NCI-H345 treated with DMSO at 0.1 percent for 48 hours (cell line): ENCODE results near the gene CYP4F2.
"Not testable (repeated sequence)": the region's sequence is repeated elsewhere in the genome, so short reads cannot be mapped to it uniquely, and the experiment has no call there.

Experiments used
- DNase-seq: peaks from one replicate; lab custom pipeline; 2025; ENCODE audit not compliant: unreplicated experiment; lab: John Stamatoyannopoulos, UW

The CYP4F2 gene

GRCh38 chr19:15900032-15900431 lies 2.2 kb upstream of the CYP4F2 start:
- DNase-seq, result not testable (repeated sequence)

- DNase-seq, result not testable (repeated sequence)
Measured at GRCh38 chr19:15899561-15899960, 1.7 kb upstream of the CYP4F2 start.

GRCh38 chr19:15897026-15897737 lies 692 bp downstream of the CYP4F2 start:
- DNase-seq, result no peak

GRCh38 chr19:15895876-15896430 lies 1.9 kb downstream of the CYP4F2 start:
- DNase-seq, result no peak

GRCh38 chr19:15894359-15894758 lies 3.5 kb downstream of the CYP4F2 start:
- DNase-seq, result no peak

- no peak for DNase-seq
Measured at GRCh38 chr19:15893477-15893876, 4.4 kb downstream of the CYP4F2 start.

- no peak for DNase-seq
Measured at GRCh38 chr19:15892012-15892411, 5.9 kb downstream of the CYP4F2 start.

- no peak for DNase-seq
Measured at GRCh38 chr19:15891434-15891833, 6.4 kb downstream of the CYP4F2 start.

- not testable (repeated sequence) for DNase-seq
Measured at GRCh38 chr19:15889339-15889738, 8.5 kb downstream of the CYP4F2 start.

- DNase-seq, result no peak
Measured at GRCh38 chr19:15885919-15886318, 12.0 kb downstream of the CYP4F2 start.

GRCh38 chr19:15885167-15885566 lies 12.7 kb downstream of the CYP4F2 start:
- DNase-seq, result no peak

GRCh38 chr19:15883329-15883728 lies 14.5 kb downstream of the CYP4F2 start:
- not testable (repeated sequence) for DNase-seq

- DNase-seq, result no peak
Measured at GRCh38 chr19:15874821-15875474, 22.9 kb downstream of the CYP4F2 start.

GRCh38 chr19:15873771-15874170 lies 24.1 kb downstream of the CYP4F2 start:
- not testable (repeated sequence) for DNase-seq

- DNase-seq, result no peak
Measured at GRCh38 chr19:15871570-15871969, 26.3 kb downstream of the CYP4F2 start.

GRCh38 chr19:15869873-15870272 lies 28.0 kb downstream of the CYP4F2 start:
- no peak for DNase-seq

- no peak for DNase-seq
Measured at GRCh38 chr19:15869109-15869555, 28.7 kb downstream of the CYP4F2 start.

- no peak for DNase-seq
Measured at GRCh38 chr19:15866636-15867035, 31.2 kb downstream of the CYP4F2 start.

- DNase-seq, result no peak
Measured at GRCh38 chr19:15864824-15865223, 33.0 kb downstream of the CYP4F2 start.

- DNase-seq, result no peak
Measured at GRCh38 chr19:15863272-15863671, 34.6 kb downstream of the CYP4F2 start.

GRCh38 chr19:15862444-15862843 lies 35.4 kb downstream of the CYP4F2 start:
- DNase-seq, result no peak

GRCh38 chr19:15860522-15860921 lies 37.4 kb downstream of the CYP4F2 start:
- DNase-seq, result no peak
